GM19099 (cell line): ENCODE results near the gene MPPED1.

Source experiments
- POLR2A ChIP-seq: IDR thresholded peaks from 3 replicates; pipeline ENCODE4 v1.6.1; 2011; ENCODE audit warnings: low read depth; ENCODE audit not compliant: insufficient read length; ENCODE audit errors: extremely low read depth

Gene MPPED1

GRCh38 chr22:43399338-43399979, 12.4 kb upstream of the MPPED1 start:
- TF ChIP-seq POLR2A, result no peak

GRCh38 chr22:43399980-43400358, 11.8 kb upstream of the MPPED1 start:
- no peak for TF ChIP-seq POLR2A

- no peak for TF ChIP-seq POLR2A
These were observed 11.4 kb upstream of the MPPED1 start for GRCh38 chr22:43400449-43400848.

GRCh38 chr22:43401233-43401632, 10.6 kb upstream of the MPPED1 start:
- TF ChIP-seq POLR2A, result no peak

- no peak for TF ChIP-seq POLR2A
These were observed 10.2 kb upstream of the MPPED1 start for GRCh38 chr22:43401661-43402060.

GRCh38 chr22:43402128-43402527, 9.7 kb upstream of the MPPED1 start:
- TF ChIP-seq POLR2A, result no peak

GRCh38 chr22:43404673-43405385, 7.0 kb upstream of the MPPED1 start:
- no peak for TF ChIP-seq POLR2A

- no peak for TF ChIP-seq POLR2A
These were observed 5.5 kb upstream of the MPPED1 start for GRCh38 chr22:43406186-43406790.

GRCh38 chr22:43407591-43407990, 4.2 kb upstream of the MPPED1 start:
- TF ChIP-seq POLR2A, result no peak

- TF ChIP-seq POLR2A, result no peak
These were observed 3.8 kb upstream of the MPPED1 start for GRCh38 chr22:43408009-43408408.

- TF ChIP-seq POLR2A, result no peak
These were observed 2.8 kb upstream of the MPPED1 start for GRCh38 chr22:43409046-43409445.

GRCh38 chr22:43409800-43410199, 2.0 kb upstream of the MPPED1 start:
- TF ChIP-seq POLR2A, result no peak

GRCh38 chr22:43411040-43411868, 560 bp upstream of the MPPED1 start:
- TF ChIP-seq POLR2A, result no peak

- TF ChIP-seq POLR2A, result no peak
These were observed 1.3 kb downstream of the MPPED1 start for GRCh38 chr22:43412808-43413795.
